Trophoblast cell (in vitro differentiated cells and primary cell): ENCODE measurements around the gene ZNF175.

Experiments
- DNase-seq, 2 donors: peaks; one replicate each; pipeline ENCODE4 v3.0.0-alpha.2; 2016
- H2AFZ ChIP-seq: 2 replicates; pipeline ENCODE4 v1.6.1; 2013; ENCODE audit warnings: low read length, moderate library complexity, mild to moderate bottlenecking; ENCODE audit not compliant: insufficient read depth, poor library complexity
- H2AK5ac ChIP-seq: 2 replicates; pipeline ENCODE4 v1.6.1; 2013; ENCODE audit warnings: mild to moderate bottlenecking, low read length
- H2BK120ac ChIP-seq: 2 replicates; pipeline ENCODE4 v1.6.1; 2013; ENCODE audit warnings: low read length, mild to moderate bottlenecking, moderate library complexity; ENCODE audit not compliant: insufficient read depth, poor library complexity
- H2BK12ac ChIP-seq: 2 replicates; pipeline ENCODE4 v1.6.1; 2013; ENCODE audit warnings: mild to moderate bottlenecking, low read length, moderate library complexity
- H2BK5ac ChIP-seq: 2 replicates; pipeline ENCODE4 v1.6.1; 2013; ENCODE audit warnings: low read length, low read depth, moderate library complexity, mild to moderate bottlenecking; ENCODE audit not compliant: poor library complexity
- H3K14ac ChIP-seq: 2 replicates; pipeline ENCODE4 v1.6.1; 2013; ENCODE audit warnings: mild to moderate bottlenecking, low read length
- H3K18ac ChIP-seq: 2 replicates; pipeline ENCODE4 v1.6.1; 2013; ENCODE audit warnings: mild to moderate bottlenecking, low read length
- H3K23ac ChIP-seq: 2 replicates; pipeline ENCODE4 v1.6.1; 2013; ENCODE audit warnings: low read length
- H3K27ac ChIP-seq: 2 replicates; pipeline ENCODE4 v1.5.1; 2013; ENCODE audit warnings: low read depth, mild to moderate bottlenecking, inconsistent platforms, low read length, moderate library complexity
- H3K27me3 ChIP-seq: 2 replicates; pipeline ENCODE4 v1.6.1; 2013; ENCODE audit warnings: inconsistent platforms, mild to moderate bottlenecking, low read length, moderate library complexity; ENCODE audit not compliant: insufficient read depth
- H3K36me3 ChIP-seq, 2 experiments: 1 replicate in 1 of 2; 2 replicates in 1 of 2; pipeline ENCODE4 v1.6.1; 2013; ENCODE audit warnings: low read length in 2 of 2, mild to moderate bottlenecking in 2 of 2, moderate library complexity in 1 of 2; ENCODE audit not compliant: insufficient read depth in 2 of 2, control insufficient read depth in 1 of 2
- H3K4ac ChIP-seq: 2 replicates; pipeline ENCODE4 v1.6.1; 2013; ENCODE audit warnings: low read depth, mild to moderate bottlenecking, low read length, moderate library complexity
- H3K4me1 ChIP-seq, 2 experiments: 1 replicate in 1 of 2; 2 replicates in 1 of 2; pipeline ENCODE4 v1.6.1; 2013; ENCODE audit warnings: low read length in 2 of 2, mild to moderate bottlenecking in 2 of 2, moderate library complexity in 1 of 2; ENCODE audit not compliant: insufficient read depth in 2 of 2, control insufficient read depth in 1 of 2
- H3K4me2 ChIP-seq: 2 replicates; pipeline ENCODE4 v1.6.1; 2013; ENCODE audit warnings: inconsistent platforms, mild to moderate bottlenecking, low read length, moderate library complexity
- H3K4me3 ChIP-seq: 2 replicates; pipeline ENCODE4 v1.5.1; 2013; ENCODE audit warnings: mild to moderate bottlenecking, low read depth, low read length, inconsistent platforms
- H3K79me1 ChIP-seq: one replicate; pipeline ENCODE4 v1.6.1; 2013; ENCODE audit warnings: low read length
- H3K79me2 ChIP-seq: 2 replicates; pipeline ENCODE4 v1.6.1; 2013; ENCODE audit warnings: low read length, mild to moderate bottlenecking; ENCODE audit not compliant: control insufficient read depth, insufficient read depth, poor library complexity
- H3K9ac ChIP-seq: 2 replicates; pipeline ENCODE4 v1.6.1; 2013; ENCODE audit warnings: mild to moderate bottlenecking, low read length
- H3K9me3 ChIP-seq: 2 replicates; pipeline ENCODE4 v1.6.1; 2013; ENCODE audit warnings: low read depth, mild to moderate bottlenecking, control low read depth, inconsistent platforms, low read length; ENCODE audit not compliant: insufficient read depth
- H4K12ac ChIP-seq: 2 replicates; pipeline ENCODE4 v1.6.1; 2013; ENCODE audit warnings: low read depth, mild to moderate bottlenecking, low read length, moderate library complexity
- H4K8ac ChIP-seq: 2 replicates; pipeline ENCODE4 v1.6.1; 2013; ENCODE audit warnings: low read depth, mild to moderate bottlenecking, low read length, moderate library complexity
- H4K91ac ChIP-seq: one replicate; pipeline ENCODE4 v1.6.1; 2013; ENCODE audit warnings: low read depth, mild to moderate bottlenecking, low read length, moderate library complexity
- WGBS: extraction: QIAGEN DNeasy Blood & Tissue Kit; methylation state at CpG from one replicate; pipeline ENCODE4 v1.1.7; 2013; ENCODE audit warnings: missing lambda C conversion rate; ENCODE audit not compliant: insufficient read length, insufficient coverage; ENCODE audit errors: extremely low coverage; 5-methylcytosine and 5-hydroxymethylcytosine counted together

Gene ZNF175

DNA sequence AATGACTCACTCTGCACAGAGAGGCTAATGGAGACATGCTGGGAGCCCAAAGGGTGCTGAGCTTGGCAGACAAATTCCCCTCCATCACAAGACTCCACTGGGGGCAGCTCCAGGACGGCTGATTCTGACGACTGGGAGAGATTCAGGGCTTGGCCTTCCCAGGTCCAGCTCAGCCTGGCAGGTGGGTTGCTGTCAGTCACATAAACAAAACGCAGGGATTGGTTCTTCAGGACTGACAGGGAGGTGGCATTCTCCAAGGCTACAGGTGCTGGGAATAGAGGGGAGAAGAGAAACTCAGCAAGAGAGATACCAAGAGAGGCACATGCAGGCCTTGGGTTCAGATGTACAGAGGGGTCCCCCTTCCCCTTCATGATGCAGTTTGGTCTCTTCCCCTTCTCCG is 10.7 kb upstream of the ZNF175 start:
- no peak overlapping the region for H3K4me3 ChIP-seq
- H4K12ac ChIP-seq: no peak overlapping the region
- no peak overlapping the region for H3K27ac ChIP-seq
- peaks cover 0 to 2% of the 10 kb centered on the region in 2 experiments for H3K4me1 ChIP-seq
- H3K14ac ChIP-seq: no peak overlapping the region
- H3K4ac ChIP-seq: no peak overlapping the region
- H2AFZ ChIP-seq: no peak overlapping the region
- WGBS: no CpG with 5 or more reads among the region's 4 CpGs
- no peaks in the 10 kb centered on the region for H3K27me3 ChIP-seq
- no peaks in the 10 kb centered on the region for H3K79me1 ChIP-seq
- no peak overlapping the region for H2AK5ac ChIP-seq
- H3K4me2 ChIP-seq: no peak overlapping the region
- peaks cover 13% of the 10 kb centered on the region for H3K9me3 ChIP-seq
- H2BK120ac ChIP-seq: no peak overlapping the region
- H2BK12ac ChIP-seq: no peak overlapping the region
- no peak overlapping the region for H3K23ac ChIP-seq
- H3K18ac ChIP-seq: no peak overlapping the region
- DNase-seq: no peak
- H2BK5ac ChIP-seq: no peak overlapping the region
- H4K8ac ChIP-seq: no peak overlapping the region
- no peak overlapping the region for H4K91ac ChIP-seq
- H3K9ac ChIP-seq: no peak overlapping the region
- H3K36me3 ChIP-seq: no peaks in the 10 kb centered on the region
- no peaks in the 10 kb centered on the region for H3K79me2 ChIP-seq

GRCh38 chr19:51564791-51565190 is 6.3 kb upstream of the ZNF175 start:
- peak overlapping the region; percentile 49 for H4K91ac ChIP-seq
- WGBS: no CpG with 5 or more reads among the region's 6 CpGs
- H3K18ac ChIP-seq: no peak overlapping the region
- no peak overlapping the region for H3K14ac ChIP-seq
- peak overlapping the region; percentile 19 for H2BK5ac ChIP-seq
- no peaks in the 10 kb centered on the region for H3K27me3 ChIP-seq
- peak overlapping the region; percentile 25 for H2BK12ac ChIP-seq
- no peak overlapping the region for H2AFZ ChIP-seq
- H3K9me3 ChIP-seq: peaks cover 12% of the 10 kb centered on the region
- no peaks in the 10 kb centered on the region for H3K79me2 ChIP-seq
- H3K4me1 ChIP-seq: peaks cover 6 to 11% of the 10 kb centered on the region in 2 experiments
- no peak for DNase-seq
- H2BK120ac ChIP-seq: peak overlapping the region; percentile 2
- H3K9ac ChIP-seq: no peak overlapping the region
- peak overlapping the region; percentile 57 for H2AK5ac ChIP-seq
- H3K79me1 ChIP-seq: peaks cover 2% of the 10 kb centered on the region
- H3K27ac ChIP-seq: no peak overlapping the region
- H3K36me3 ChIP-seq: no peaks in the 10 kb centered on the region
- no peak overlapping the region for H3K23ac ChIP-seq
- no peak overlapping the region for H3K4me2 ChIP-seq
- no peak overlapping the region for H4K8ac ChIP-seq
- H4K12ac ChIP-seq: no peak overlapping the region
- H3K4me3 ChIP-seq: no peak overlapping the region
- H3K4ac ChIP-seq: no peak overlapping the region

DNA sequence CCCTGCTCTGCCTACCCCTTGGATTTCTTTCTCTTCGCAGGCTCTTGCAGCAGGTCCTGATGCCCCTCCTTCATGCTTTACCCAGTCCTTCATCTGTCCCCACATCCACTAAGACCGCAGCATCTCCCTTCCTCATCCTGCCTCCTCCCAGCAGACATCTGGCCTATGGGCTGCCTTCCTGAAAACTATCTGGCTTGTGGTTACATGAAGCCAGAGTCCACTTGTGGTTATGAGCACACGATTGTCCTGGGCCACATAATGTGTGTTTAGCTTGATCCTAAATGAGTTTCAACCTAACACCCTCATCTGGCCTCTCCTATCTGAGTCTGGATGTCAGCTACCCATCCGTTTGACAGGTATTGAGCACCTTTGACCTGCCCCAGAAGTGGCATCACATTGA is 5.5 kb upstream of the ZNF175 start:
- H3K27me3 ChIP-seq: no peaks in the 10 kb centered on the region
- no peak overlapping the region for H2AFZ ChIP-seq
- peaks cover 12% of the 10 kb centered on the region for H3K9me3 ChIP-seq
- H2BK5ac ChIP-seq: no peak overlapping the region
- H2AK5ac ChIP-seq: no peak overlapping the region
- H3K79me2 ChIP-seq: no peaks in the 10 kb centered on the region
- peaks cover 6 to 11% of the 10 kb centered on the region in 2 experiments for H3K4me1 ChIP-seq
- H3K36me3 ChIP-seq: no peaks in the 10 kb centered on the region
- DNase-seq: no peak
- peak overlapping the region; percentile 6 for H3K4ac ChIP-seq
- peak overlapping the region; percentile 55 for H2BK120ac ChIP-seq
- H3K4me3 ChIP-seq: no peak overlapping the region
- no peak overlapping the region for H3K14ac ChIP-seq
- H3K18ac ChIP-seq: no peak overlapping the region
- no peak overlapping the region for H3K9ac ChIP-seq
- H3K4me2 ChIP-seq: no peak overlapping the region
- H3K27ac ChIP-seq: peak overlapping the region; percentile 33
- no peak overlapping the region for H4K12ac ChIP-seq
- no peak overlapping the region for H4K8ac ChIP-seq
- H3K23ac ChIP-seq: no peak overlapping the region
- H3K79me1 ChIP-seq: peaks cover 2% of the 10 kb centered on the region
- WGBS: no CpG with 5 or more reads among the region's 4 CpGs
- peak overlapping the region; percentile 4 for H2BK12ac ChIP-seq
- peak overlapping the region; percentile 22 for H4K91ac ChIP-seq

- no peaks in the 10 kb centered on the region for H3K36me3 ChIP-seq
- peak overlapping the region; percentile 24 for H3K14ac ChIP-seq
- no peak overlapping the region for H3K18ac ChIP-seq
- no peaks in the 10 kb centered on the region for H3K79me2 ChIP-seq
- H3K4me2 ChIP-seq: no peak overlapping the region
- peak overlapping the region; percentile 45 for H2BK5ac ChIP-seq
- H2BK12ac ChIP-seq: no peak overlapping the region
- H3K27ac ChIP-seq: peak overlapping the region; percentile 33
- H4K91ac ChIP-seq: peak overlapping the region; percentile 22
- H2AFZ ChIP-seq: no peak overlapping the region
- H3K4ac ChIP-seq: no peak overlapping the region
- H3K27me3 ChIP-seq: no peaks in the 10 kb centered on the region
- H2BK120ac ChIP-seq: peak overlapping the region; percentile 64
- no peak overlapping the region for H3K23ac ChIP-seq
- no peak overlapping the region for H4K8ac ChIP-seq
- peak; percentile 79 to 87 for DNase-seq
- H3K9ac ChIP-seq: no peak overlapping the region
- peaks cover 3% of the 10 kb centered on the region for H3K79me1 ChIP-seq
- WGBS: no CpG with 5 or more reads among the region's 8 CpGs
- H4K12ac ChIP-seq: no peak overlapping the region
- no peak overlapping the region for H3K4me3 ChIP-seq
- peaks cover 12% of the 10 kb centered on the region for H3K9me3 ChIP-seq
- peaks cover 7 to 11% of the 10 kb centered on the region in 2 experiments for H3K4me1 ChIP-seq
- no peak overlapping the region for H2AK5ac ChIP-seq
These were observed 4.5 kb upstream of the ZNF175 start for GRCh38 chr19:51566489-51567100.
